Activated CD4-positive, CD25-positive, alpha-beta regulatory T cell treated with anti-CD3 and anti-CD28 coated beads, Interleukin-2, amount 50 U/mL, for 24 hours (primary cell): ENCODE results near the gene INKA2.

Source experiments
- ATAC-seq, 2 donors: fragments of 150-1000 bp; cut with Tn5 transposase; one replicate each; pipeline ENCODE4 v1.10.0; 2021; ENCODE audit warnings: mild to moderate bottlenecking in 1 of 2, moderate library complexity in 1 of 2

The INKA2 gene

DNA sequence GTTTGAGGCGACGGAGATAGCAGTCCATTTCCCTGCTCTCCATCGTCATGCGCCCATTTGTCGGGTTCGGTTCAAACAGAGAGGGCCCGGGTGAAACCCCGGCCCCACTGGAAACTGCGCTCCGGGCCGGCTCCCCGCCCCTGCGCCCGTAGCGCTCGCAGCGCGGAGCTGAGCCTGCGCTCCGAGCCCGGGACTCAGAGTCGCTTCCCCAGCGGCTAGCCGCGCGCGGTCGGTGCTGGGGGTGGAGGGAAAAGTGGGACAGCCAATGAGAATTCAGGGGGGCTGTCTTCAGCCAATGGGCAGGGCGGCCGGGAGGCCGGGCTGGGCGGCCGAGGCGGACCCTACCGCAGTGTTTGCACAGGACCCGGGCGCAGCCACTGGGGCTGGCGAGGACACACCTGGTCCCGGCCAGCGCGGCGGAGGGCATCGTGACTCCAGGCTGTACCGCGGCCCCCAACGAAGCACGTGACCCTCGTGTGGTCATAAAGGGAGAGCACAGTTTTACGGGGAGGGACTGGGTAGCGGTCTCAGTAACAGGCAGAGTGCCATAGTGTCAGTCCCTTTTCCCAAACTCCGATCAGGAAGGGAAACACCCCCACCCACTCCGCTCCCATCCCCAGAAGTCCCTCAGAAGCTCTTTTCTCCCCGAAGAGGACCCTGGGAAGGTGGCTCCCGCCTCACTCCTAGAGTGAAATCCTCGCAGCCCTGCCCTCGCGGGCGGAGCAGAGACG lies at the start of gene INKA2:
INKA2 (minus strand) TSS at position 202 of the 731 bp plus-strand sequence; CDS start at position 49, 153 bp downstream.
- ATAC-seq, result peak; percentile 85 to 88

DNA sequence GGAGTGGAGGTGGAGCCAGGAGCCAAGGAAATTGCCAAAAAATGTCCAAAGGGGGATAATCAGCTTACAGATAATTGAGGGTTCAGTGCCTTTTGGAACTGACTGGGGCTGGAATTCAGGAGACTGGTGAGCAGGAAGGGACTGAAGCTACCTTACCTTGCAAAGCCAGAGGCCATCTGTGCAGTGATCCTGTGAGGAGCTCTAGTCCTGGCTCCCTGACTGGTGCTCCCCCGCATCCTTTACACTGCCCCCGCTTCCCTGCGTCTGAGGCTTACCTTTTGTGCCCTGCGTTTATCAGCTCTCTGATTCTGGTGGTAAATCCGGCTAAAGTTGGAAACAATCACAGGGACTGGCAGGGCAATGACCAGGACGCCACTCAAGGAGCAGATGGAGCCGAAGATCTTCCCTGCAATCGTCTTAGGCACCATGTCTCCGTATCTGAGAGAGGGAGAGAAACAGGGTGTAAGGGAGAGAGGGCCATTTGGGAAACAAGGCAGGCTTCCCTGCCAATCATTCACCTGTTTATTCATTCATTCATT lies 47.5 kb upstream of the INKA2 start:
- ATAC-seq, result no peak

DNA sequence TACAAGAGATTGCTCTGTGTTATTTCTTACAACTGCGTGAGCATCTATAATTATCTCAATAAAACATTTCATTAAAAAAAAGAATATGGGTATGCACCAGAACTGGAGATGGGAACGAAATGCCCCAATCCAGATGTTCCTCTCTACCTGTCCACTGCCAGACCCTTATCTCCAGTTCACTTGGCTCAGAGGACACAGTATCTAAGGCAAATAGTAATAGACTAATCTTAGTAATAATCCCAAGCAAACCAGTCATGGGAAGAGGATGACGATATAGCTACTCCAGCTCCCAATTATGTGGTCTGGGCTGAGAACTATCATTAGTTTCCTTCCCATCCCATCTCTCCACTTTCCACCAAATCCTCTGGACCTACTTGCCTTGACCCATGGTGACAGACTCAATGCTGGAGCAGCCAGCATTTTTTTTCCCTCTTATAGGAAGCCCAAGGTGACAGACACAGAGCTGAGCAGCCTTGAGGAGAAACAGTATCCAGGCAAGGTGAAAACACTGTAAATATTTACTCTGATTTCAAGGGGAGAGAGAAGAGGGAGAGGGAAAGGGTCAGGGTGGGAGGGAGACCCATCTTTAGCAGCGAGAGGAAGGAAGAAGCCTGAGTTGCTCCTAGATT lies 45.2 kb upstream of the INKA2 start:
- ATAC-seq, result no peak

DNA sequence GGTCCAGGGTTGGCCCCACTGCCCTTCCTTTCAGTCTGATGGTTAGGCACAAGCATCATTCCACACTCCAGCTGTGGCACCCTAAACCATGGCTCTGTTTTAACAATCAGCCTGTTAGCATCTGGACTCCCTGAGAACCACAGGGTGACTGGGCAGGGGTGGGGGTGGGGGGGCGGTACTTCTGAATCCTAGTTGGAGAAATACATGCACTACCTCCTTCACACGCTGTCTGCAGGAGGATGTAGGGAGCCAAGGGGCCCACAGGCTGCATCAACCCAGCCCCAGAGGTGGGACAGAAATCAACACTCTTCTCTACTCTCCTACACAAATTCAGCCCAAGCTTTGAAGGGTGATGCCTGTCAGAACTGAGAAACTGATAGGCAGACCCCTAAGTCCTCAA lies 40.4 kb upstream of the INKA2 start:
- ATAC-seq, result no peak

DNA sequence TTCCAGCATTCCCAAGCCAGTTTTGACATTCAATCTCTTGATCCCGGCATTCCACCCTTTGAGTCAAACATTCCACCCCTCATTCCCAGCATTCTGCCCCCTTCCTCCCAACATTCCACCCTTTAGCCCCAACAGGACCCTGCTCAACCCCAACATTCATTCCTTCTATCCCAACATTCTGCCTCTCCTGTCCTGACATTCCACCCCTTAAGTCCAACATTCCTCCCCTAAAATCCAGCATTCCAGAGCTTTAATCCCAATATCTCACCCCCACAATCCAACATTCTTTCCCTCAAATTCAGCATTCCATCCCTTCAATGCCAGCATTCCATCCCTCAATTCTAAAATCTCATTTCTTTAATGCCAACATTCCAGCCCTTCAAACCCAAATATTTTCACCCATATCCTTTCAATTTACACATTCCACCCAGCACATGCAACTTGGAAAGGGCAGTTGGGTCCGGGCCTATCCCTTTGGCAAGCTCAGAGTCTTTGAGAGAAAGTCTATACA lies 39.4 kb upstream of the INKA2 start:
- ATAC-seq, result no peak

DNA sequence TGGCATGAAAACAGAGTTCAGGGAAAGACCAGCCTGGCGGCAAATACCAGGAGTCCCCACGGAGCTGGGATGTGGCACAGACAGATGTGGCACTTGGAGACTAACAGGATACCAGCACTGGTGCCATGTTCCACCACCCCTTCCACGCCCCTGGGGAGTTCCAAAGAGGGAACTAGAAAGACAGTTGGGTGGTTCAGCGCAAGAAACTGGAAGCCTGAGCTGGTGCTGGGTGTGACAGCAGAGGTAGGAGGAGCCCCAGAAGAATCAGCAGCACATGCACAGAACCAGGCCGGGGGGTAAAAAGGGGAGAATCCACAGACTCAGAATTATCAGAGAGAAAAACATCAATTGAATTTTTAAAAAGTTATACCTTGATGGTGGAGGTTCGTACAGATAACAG lies 38.9 kb upstream of the INKA2 start:
- no peak for ATAC-seq

DNA sequence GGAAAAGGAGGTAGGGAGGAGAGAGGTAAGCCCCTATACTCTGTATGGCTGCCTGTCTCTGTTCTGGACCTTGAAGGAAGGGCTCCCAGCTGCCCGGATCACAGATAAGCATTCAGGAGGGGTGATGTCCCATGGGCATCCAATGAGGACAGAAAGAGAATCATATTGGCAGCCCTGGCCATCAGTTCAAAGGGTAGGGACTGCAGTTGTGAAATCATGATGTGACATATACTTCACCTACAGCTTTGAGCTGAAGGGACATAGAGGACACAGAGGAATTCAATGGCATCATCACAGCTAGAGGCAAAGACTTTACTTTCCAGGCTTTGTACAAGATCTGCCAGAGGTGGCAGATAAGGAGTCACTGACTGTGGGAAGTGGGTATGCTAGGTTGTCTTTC lies 38.1 kb upstream of the INKA2 start:
- ATAC-seq, result no peak

DNA sequence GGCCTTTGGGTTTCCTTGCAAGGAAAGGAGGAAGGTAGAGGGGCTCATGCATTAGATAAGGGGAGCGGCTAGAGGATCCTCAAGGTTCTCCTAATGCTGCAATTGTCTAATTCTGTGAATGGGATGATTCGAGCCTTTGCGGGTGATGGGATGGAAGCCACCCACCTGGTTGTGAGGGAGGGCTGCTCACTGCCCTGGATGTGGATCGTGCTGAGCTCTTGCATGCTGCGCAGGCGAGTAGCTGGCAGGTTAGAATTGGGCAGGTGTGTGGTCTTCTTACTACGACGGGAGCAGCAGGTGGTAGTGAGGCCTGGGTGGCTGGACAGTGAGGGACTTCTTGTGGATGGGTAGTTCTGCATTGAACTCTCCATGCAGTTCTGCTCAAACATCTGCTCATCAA lies 37.7 kb upstream of the INKA2 start:
- ATAC-seq, result no peak

DNA sequence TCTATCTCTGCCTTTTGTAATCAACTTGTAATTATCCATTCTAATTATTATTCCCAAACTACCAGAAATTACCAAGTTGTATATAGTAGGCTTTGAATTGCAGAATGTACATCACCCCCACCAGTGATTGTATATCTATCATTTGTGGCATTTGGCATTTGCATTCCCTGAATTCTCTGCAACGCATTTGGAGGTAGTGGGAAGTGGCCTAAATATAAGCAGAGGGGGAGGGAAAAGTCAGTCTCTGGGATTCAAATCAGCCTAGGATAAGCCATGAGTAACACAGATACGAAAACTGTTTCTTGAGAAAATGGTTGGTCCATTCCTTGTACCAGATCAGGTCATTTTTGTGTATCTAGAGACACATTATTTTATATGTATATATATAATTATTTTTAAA lies 37.2 kb upstream of the INKA2 start:
- ATAC-seq, result no peak

DNA sequence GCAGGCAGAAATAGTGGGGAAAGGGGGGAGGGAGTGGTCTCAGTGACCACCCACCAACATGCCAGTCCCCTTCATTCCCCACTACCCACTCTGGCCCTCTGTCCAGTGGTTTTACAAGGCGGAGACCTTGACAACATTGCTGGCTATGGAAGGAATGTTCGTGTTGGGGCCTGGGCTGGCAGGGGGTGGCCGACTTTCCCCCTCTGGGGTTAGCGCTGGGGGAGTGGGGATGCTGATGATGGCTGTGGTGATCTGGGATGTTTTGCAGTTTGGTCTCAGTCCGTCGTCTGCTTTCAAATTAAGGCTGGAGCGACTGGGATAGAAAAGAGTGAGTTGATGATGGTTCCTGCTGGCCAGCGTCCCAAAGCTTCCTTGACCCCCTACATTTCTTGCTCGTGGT lies 36.8 kb upstream of the INKA2 start:
- ATAC-seq, result no peak

DNA sequence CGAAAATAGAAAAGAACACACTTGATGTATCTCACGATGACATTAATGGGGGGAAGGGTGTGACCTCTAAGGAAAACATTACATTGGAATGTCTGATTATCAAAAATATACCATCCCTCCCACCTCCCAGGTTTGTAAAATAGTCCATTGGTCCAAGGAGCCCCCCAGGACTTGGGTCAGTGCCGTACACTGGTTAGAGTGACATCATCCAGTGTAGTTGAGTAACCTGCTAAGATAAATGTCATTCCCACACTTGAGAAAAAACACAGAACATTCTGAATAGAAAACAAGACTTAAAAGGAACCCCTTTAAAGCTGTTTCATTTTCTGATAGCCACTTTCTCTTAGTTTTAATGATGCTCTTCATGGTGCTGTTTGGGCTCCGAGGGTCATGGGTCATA lies 31.7 kb upstream of the INKA2 start:
- no peak for ATAC-seq

DNA sequence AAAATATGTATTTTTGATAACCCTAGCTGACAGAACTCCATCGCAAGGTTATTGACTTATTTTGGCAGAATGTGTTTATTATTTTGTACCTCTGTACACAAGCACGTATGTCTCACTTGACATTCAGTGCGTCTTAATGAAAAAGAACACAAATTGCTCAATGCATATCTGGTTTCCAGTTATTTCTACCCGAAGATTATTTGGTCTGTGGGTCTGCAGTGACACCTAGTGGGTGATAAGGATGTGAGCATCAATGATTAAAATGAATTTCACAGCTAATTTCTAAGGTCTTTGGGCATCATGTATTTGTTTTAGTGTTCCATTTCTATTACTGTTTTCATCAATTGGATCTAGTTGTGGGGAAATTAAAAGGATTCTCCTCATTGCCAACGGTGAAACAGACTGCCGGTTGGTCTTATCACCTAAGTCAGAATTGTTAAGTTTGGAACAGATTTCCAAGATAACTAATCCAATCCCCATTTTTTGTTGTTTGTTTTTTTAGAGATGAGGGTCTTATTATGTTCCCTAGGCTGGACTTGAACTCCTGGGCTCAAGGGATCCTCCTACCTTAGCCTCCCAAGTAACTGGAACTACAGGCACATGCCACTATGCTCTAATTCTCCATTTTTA lies 30.4 kb upstream of the INKA2 start:
- ATAC-seq, result peak in 1 of 2 donors; percentile 38

DNA sequence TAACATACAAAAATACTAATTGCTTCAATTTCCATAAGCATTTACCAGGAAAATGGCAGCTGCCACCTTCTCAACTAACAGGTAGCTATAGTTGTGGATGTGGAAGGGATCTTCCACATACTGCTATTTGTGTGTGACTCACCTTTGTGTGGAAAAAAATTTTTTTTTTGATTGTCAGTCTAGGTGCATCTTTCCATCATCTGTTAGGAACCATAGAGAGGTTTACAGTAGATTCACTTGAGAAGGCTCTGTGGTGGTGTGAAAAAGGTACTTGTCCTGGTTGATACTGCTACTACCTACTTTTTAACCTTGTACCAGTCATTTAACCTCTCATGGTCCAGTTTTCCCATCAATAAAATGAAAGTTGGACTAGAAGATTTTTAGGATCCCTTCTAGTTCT lies 29.4 kb upstream of the INKA2 start:
- ATAC-seq, result peak in 1 of 2 donors; percentile 13

DNA sequence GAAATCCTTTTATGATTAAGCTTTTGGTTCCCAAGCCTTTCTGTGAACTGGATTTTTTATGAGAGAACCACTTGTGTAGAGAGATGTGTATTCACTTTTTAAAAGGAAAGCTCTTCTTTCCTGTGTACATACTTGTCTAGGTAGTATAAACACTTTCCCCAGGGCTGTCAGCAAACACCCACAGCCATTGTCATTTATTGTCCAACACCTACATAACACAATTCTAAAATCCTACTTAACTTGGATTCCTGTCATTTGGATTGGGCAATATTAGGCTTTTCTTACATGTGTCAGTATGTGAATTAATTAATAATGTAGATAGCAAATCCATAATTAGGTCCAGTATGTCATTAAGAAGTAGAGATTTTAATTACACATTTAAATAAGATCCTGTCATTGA lies 28.8 kb upstream of the INKA2 start:
- no peak for ATAC-seq

DNA sequence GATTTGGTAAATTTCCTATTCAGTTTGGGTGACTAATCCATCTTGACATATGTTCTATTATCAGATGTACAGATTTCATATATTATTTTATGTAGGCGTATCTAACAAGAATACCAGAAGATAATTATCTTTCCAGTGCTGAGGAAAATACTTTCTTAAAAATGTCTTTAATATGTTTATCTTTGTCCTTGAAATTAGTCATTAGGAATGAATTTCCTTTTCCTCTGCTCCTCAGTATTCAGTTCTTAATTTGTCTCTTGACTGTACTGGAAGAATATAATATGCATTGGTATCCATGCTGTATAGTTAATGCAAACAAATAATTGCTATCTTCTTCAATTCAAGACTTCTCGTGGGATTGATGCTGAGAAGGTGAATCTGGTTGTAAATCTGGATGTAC lies 23.1 kb upstream of the INKA2 start:
- ATAC-seq, result no peak

DNA sequence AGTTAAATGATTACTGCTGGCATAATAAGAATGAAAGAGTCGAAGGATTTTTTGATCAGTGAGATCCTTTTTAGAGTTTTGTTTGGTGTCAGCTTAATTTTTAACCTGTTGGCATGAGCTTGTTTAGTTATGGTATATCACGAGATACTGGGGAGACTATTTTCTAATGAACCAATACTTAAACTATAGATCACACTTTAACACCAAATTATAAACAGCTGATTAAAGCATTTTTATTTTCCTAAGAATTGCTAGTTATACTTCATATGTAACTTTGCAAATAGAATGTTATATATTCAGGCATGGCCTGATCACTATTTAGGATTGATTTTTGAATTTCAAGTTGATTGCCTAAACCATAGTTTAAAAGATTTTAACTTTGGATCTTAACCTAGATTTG lies 22.5 kb upstream of the INKA2 start:
- ATAC-seq, result no peak

DNA sequence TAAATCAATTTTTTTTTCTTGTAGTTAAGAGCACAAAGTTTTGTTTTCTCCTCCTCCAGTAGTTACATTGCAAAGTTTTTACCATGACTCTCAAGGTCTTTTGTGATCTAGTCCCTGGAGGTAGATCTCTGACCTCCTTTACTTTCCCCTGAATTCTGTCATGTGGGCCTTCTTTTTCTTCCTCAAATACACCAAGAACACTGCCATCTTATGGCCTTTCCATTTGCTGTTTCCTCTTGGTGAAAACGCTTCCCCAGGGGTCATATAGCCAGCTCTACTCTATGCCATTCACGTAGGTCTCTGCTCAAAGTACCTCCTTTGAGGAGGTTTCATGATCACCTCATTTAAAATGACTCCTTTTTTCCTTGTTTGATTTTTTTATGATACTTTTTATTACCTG lies 19.2 kb upstream of the INKA2 start:
- ATAC-seq, result no peak

DNA sequence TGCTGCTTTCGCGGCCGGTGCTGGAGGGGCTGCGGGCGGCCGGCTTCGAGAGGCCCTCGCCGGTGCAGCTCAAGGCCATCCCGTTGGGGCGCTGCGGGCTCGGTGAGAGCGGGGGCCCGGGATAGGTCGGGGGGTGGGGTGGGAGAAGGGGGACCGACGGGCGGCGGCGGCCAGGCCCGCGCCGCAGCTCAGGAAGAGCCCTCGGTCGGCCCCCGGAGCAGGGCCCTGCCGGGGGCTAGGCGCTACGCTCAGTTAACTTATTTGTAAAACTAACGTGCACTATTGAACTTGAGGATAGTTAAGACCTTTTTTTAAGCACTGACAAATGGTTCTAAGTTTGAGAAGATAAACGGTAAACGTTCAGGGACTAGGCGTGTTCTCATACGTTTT lies 16.9 kb upstream of the INKA2 start:
- ATAC-seq, result peak; percentile 14 to 18

DNA sequence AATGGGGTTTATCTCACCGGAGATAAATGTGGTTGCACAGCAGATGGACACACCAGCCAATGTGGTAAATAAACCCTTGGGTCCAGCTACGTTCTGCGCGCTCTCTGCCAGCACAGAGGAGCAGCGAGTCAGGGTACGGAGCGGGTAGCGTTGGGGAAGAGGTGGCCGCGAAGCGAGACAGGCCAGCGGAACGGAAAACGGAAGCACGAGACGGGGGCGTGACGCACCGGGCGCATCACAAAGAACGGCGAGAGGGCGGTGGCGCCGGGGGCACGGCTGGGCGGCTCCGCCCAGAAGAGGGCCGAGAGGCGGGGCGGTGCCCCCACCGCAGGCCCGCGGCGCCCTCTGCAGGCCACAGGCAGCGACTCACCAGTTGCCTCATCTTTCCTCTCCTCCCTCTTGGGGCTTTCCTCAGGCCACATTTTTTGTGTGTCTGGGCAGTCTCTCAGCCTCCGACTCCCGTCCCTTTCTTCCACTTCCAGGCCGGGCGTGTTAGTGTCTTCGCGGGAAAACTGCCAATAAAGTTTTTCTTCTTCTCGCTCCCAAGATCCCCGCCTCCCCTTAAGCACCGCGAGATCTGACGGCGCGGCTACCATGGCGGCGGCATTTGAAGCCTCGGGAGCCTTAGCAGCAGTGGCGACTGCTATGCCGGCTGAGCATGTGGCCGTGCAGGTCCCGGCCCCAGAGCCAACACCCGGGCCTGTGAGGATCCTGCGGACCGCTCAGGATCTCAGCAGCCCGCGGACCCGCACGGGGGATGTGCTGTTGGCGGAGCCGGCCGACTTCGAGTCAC lies 16.3 kb upstream of the INKA2 start, which contains the start of gene DDX20:
DDX20 (plus strand) TSS at position 571 of the 793 bp plus-strand sequence; CDS start at position 595, 24 bp downstream.
- peak; percentile 91 to 92 for ATAC-seq

DNA sequence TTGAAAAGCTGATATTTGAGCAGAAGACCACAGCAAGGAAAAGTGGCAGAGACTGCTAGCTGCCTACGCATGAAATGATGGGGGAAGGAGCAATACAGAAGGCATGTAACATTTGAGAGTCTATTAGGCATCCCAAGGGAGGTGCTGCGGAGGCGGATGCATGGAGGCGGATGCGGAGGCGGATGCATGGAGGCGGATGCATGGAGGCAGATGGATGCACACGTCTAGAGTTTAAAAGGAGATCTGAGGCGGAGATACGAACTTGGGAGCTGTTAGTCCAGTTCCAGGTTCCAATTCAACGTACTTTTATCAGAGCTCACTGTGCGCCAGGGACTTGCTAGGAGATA lies 15.8 kb upstream of the INKA2 start:
- no peak for ATAC-seq

DNA sequence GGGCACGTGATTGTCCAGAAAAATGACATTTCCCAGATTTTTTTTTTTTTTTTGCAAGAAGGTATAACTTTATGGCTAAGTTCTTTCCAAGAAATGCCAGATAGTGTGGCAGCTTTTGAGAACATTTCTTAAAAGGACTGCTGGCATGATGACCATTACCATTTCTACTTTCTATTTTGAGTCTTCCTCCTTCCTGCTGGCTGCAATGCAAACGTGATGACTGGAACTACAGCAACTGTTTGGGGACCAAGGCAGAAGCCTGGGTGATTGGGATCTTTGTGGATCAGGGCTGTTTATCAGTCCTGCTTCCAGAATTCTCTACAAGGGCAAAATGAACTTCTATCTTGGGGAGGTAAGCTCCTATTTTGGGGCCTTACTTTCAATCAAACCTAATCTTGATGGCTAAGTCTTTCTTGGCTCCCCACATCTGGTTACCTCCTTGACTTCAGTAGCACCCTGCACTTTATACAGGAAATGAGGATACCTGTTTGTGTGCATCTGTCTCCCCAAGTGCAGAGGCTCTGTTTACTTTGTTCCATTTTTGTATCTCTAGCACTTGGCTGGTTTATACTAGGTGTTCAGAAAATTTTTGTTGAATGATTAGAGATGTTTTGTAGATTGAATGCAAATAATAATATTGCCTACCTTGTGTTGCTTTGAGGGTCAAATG lies 12.8 kb upstream of the INKA2 start:
- no peak for ATAC-seq

DNA sequence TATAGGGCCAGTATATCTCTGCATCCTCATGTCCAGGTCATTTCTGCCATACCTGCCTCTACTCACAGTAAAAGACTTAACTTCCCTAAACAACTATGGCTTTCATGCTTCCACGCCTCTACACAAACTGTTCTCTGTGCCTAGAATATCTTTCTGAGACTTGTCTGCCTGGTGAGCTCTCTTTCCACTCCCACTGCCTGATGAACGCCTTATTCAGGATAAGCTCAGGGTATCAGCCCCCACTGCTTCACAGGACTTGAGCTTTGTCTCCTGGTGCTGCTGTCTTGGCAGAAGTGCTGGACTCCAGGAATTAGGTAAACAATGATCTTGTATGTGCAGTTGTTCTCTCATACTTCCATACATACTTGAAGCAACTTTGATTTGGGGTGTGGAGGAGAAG lies 11.7 kb upstream of the INKA2 start:
- no peak for ATAC-seq
